ENCODE data around the gene IL10. TPM values are rescaled to one million over a fixed set of nuclear protein-coding genes. Genes with fewer than 3 reads are reported as not detected.

IL10 gene
- total RNA-seq, 1 donor from 2014 or later, result not detected

GRCh38 chr1:206761159-206761768 is 11.0 kb downstream of the IL10 start:
- Mint-ChIP-seq H3K36me3 (ENCODE audit: low read depth) (no peaks in the 10 kb centered on the region), H3K9me3 (no peaks in the 10 kb centered on the region), H3K27me3 (ENCODE audit: low read depth) (peaks cover 5% of the 10 kb centered on the region), H3K4me1 (no peaks in the 10 kb centered on the region), H3K4me3 (no peak overlapping the region), H3K27ac (ENCODE audit: unreplicated experiment) (no peak overlapping the region)
- TF ChIP-seq CTCF (conservative IDR thresholded peaks at IDR 0.05), result peak; percentile 42
- DNase-seq (ENCODE audit: low read depth, low spot score), result no peak

- Mint-ChIP-seq H3K36me3 (ENCODE audit: low read depth) (no peaks in the 10 kb centered on the region), H3K4me1 (no peaks in the 10 kb centered on the region), H3K4me3 (no peak overlapping the region), H3K27ac (ENCODE audit: unreplicated experiment) (no peak overlapping the region), H3K9me3 (no peaks in the 10 kb centered on the region), H3K27me3 (ENCODE audit: low read depth) (peaks cover 5% of the 10 kb centered on the region)
- TF ChIP-seq CTCF (conservative IDR thresholded peaks at IDR 0.05), result no peak
- DNase-seq (ENCODE audit: low read depth, low spot score), result no peak
Observed at GRCh38 chr1:206760590-206760989, 11.7 kb downstream of the IL10 start.

GRCh38 chr1:206757524-206758266 is 14.6 kb downstream of the IL10 start:
- no peak for TF ChIP-seq CTCF (conservative IDR thresholded peaks at IDR 0.05)
- Mint-ChIP-seq H3K27me3 (ENCODE audit: low read depth) (peaks cover 5% of the 10 kb centered on the region), H3K36me3 (ENCODE audit: low read depth) (no peaks in the 10 kb centered on the region), H3K4me1 (no peaks in the 10 kb centered on the region), H3K4me3 (no peak overlapping the region), H3K9me3 (peaks cover 6% of the 10 kb centered on the region), H3K27ac (ENCODE audit: unreplicated experiment) (no peak overlapping the region)
- no peak for DNase-seq (ENCODE audit: low read depth, low spot score)

GRCh38 chr1:206754011-206754410 is 18.3 kb downstream of the IL10 start:
- Mint-ChIP-seq H3K27me3 (ENCODE audit: low read depth) (no peaks in the 10 kb centered on the region), H3K27ac (ENCODE audit: unreplicated experiment) (no peak overlapping the region), H3K4me3 (no peak overlapping the region), H3K36me3 (ENCODE audit: low read depth) (no peaks in the 10 kb centered on the region), H3K4me1 (no peaks in the 10 kb centered on the region), H3K9me3 (peaks cover 6% of the 10 kb centered on the region)
- no peak for TF ChIP-seq CTCF (conservative IDR thresholded peaks at IDR 0.05)
- no peak for DNase-seq (ENCODE audit: low read depth, low spot score)

GRCh38 chr1:206753141-206753540 is 19.2 kb downstream of the IL10 start:
- H3K9me3 Mint-ChIP-seq, result peaks cover 6% of the 10 kb centered on the region
- H3K36me3 Mint-ChIP-seq (ENCODE audit: low read depth), result no peaks in the 10 kb centered on the region

More at GRCh38 chr1:206753141-206753540, 19.2 kb downstream of the IL10 start:
- H3K4me1 Mint-ChIP-seq, result no peaks in the 10 kb centered on the region
- no peak overlapping the region for H3K27ac Mint-ChIP-seq (ENCODE audit: unreplicated experiment)
- H3K4me3 Mint-ChIP-seq, result no peak overlapping the region
- no peak for DNase-seq (ENCODE audit: low read depth, low spot score)
- no peaks in the 10 kb centered on the region for H3K27me3 Mint-ChIP-seq (ENCODE audit: low read depth)
- TF ChIP-seq CTCF (conservative IDR thresholded peaks at IDR 0.05), result no peak
